Coronary artery (tissue), 2 donors: ENCODE measurements around the gene EDEM1.

Experiments
- DNase-seq: peaks from one replicate; pipeline ENCODE4 v3.0.0-alpha.2; 2017; ENCODE audit warnings: low spot score
- H3K27ac ChIP-seq, 2 donors: fragments of 200-600 bp; sonication (generic); one replicate each; pipeline ENCODE4 v1.5.1; 2016 to 2019
- H3K4me3 ChIP-seq: fragments of 200-600 bp; sonication (generic); 2 replicates; pipeline ENCODE4 v1.5.1; 2016; ENCODE audit warnings: mild to moderate bottlenecking, moderate library complexity
- CTCF ChIP-seq: fragments of 200-600 bp; sonication (generic); IDR thresholded peaks from one replicate; pipeline ENCODE4 v1.5.1; 2019; ENCODE audit warnings: antibody characterized with exemption

Gene EDEM1

GRCh38 chr3:5187156-5187919 is at the start of gene EDEM1:
Gene EDEM1 (plus strand): TSS chr3:5187707. CDS start chr3:5187806, 99 bp downstream.
- no peak for TF ChIP-seq CTCF
- DNase-seq = peak; percentile 98
- Histone ChIP-seq H3K27ac (peak within 1 kb of the TSS; percentile 97), H3K4me3 (peak within 1 kb of the TSS; percentile 89)

GRCh38 chr3:5138214-5138981 is 49.1 kb upstream of the EDEM1 start:
- H3K4me3 ChIP-seq = no peak overlapping the region
- no peak for TF ChIP-seq CTCF
- DNase-seq = no peak
- H3K27ac ChIP-seq = peak overlapping the region in 1 of 2 donors; percentile 25

- no peak for TF ChIP-seq CTCF
- DNase-seq = no peak
- no peak overlapping the region for H3K27ac ChIP-seq
- no peak overlapping the region for H3K4me3 ChIP-seq
Observed at GRCh38 chr3:5140230-5140621, 47.3 kb upstream of the EDEM1 start.

- no peak overlapping the region for H3K27ac ChIP-seq
- DNase-seq = no peak
- H3K4me3 ChIP-seq = no peak overlapping the region
- no peak for TF ChIP-seq CTCF
Observed at GRCh38 chr3:5140839-5141238, 46.7 kb upstream of the EDEM1 start.

GRCh38 chr3:5141760-5142159 is 45.7 kb upstream of the EDEM1 start:
- TF ChIP-seq CTCF = no peak
- Histone ChIP-seq H3K4me3 (no peak overlapping the region), H3K27ac (no peak overlapping the region)
- DNase-seq = no peak

GRCh38 chr3:5143464-5143863 is 44.0 kb upstream of the EDEM1 start:
- no peak for TF ChIP-seq CTCF
- Histone ChIP-seq H3K4me3 (no peak overlapping the region), H3K27ac (no peak overlapping the region)
- DNase-seq = no peak
